ENCODE data around the gene MROH2A.
"Not testable (repeated sequence)": the region's sequence is repeated elsewhere in the genome, so short reads cannot be mapped to it uniquely, and the experiment has no call there.

MROH2A gene

DNA sequence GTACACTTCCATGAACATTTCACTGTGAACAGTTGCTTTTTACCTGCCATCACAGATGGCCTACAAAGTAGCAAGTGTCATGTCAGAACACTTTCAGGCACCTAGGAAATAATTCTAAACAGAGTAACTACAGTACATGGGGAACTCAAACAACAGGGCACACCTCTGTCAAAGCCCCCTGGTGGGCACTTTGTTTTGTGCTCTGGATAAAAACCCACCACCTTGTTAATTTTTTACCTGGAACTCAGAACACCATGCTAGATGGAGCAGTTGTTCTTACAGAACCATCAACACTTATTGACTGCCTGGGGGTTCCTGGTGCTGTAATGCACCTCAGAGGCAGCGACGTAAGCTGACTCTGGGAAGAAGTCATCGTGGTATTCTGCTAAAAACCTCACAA lies 87.7 kb downstream of the MROH2A start:
- peak; percentile 32 for DNase-seq

GRCh38 chr2:233866479-233866878 lies 88.3 kb downstream of the MROH2A start:
- DNase-seq: no peak

GRCh38 chr2:233867993-233868532 lies 89.9 kb downstream of the MROH2A start, which contains the start of gene MSL3B:
Gene MSL3B, minus strand, starts transcription at chr2:233868386.
- DNase-seq: peak; percentile 85

DNA sequence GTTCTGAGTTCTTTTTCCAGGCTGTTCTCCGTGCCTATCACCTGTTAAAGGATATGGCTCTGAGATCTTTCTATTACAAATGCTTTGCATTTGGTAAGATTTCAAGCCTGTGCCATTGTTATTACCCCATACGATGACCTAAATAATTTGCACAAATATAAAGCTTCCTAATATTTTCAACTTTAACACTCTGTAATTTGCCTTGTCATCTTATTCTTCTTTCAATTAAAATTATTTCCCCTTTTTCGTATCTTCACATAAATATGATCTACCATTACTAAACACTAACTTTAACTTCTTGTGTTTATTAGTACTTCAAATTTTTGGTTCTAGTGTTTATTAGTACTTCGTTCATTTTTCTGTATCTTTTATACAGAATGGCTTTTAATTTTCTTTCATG lies 93.3 kb downstream of the MROH2A start:
- DNase-seq: no peak

DNA sequence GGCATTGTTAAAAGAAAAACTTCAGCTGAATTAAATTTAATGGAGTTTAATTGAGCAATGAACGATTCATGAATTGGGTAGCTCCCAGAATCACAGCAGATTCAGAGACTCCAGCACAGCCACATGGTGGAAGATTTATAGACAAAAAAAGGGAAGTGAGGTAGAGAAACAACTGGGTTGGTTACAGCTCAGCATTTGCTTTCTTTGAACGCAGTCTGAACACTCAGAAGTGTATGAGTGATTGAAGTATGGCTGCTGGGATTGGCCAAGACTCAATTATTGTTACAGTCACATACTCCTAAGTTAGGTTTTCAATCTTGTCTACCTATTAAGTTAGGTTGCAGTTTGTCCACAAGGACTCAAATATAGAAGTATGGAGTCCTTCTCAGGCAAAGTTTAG lies 94.0 kb downstream of the MROH2A start:
- DNase-seq: not testable (repeated sequence)

DNA sequence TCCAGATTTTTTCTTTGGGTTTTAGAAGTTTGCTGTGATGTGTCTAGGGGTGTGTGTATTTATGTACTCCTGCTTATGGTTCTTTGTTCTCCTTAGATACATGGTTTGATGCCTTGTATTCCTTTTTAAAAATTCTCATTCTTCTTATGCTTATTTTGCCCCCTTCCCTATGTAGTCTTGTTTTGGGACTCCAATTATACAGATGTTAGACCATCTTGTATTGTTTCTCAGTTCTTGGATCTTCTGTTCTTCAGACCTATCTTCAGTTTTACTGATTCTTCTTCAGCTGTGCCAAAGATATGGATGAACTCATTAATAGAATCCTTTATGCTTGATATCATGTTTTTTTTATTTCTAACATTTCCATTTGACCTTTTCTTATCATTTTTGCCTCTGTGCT lies 104.2 kb downstream of the MROH2A start:
- peak; percentile 4 for DNase-seq

Measured in DMS53 (cell line).